Neural progenitor cell (in vitro differentiated cells): Measurements from ENCODE around the gene CASTOR1.

Source experiments
- CTCF ChIP-seq: fragments of 200-600 bp; sonication (generic); IDR thresholded peaks from 2 replicates; pipeline ENCODE4 v1.5.1; 2017; ENCODE audit warnings: antibody characterized with exemption, mild to moderate bottlenecking
- EZH2 ChIP-seq: fragments of 200-600 bp; sonication (generic); IDR thresholded peaks from 2 replicates; pipeline ENCODE4 v1.6.1; 2017; ENCODE audit warnings: antibody characterized with exemption, mild to moderate bottlenecking, moderate library complexity

GRCh38 chr22:30336752-30337460 is 47.6 kb upstream of the CASTOR1 start:
- TF ChIP-seq EZH2 (no peak), CTCF (no peak)
